ENCODE measurements around the gene ADAM17.

GRCh38 chr2:9554921-9555296 lies 721 bp downstream of the ADAM17 start:
- TF ChIP-seq CTCF (conservative IDR thresholded peaks at IDR 0.05), result no peak
- no peak for TF ChIP-seq ZFX (IDR thresholded peaks at IDR 0.05)

Measured in C4-2B (cell line).